Measurements from ENCODE around the gene DNMBP. TPM values are rescaled to one million over a fixed set of nuclear protein-coding genes. Genes with fewer than 3 reads are reported as not detected.
"Not testable (repeated sequence)": the region's sequence is repeated elsewhere in the genome, so short reads cannot be mapped to it uniquely, and the experiment has no call there.

The DNMBP gene
- total RNA-seq, 4 donors from 2014 or later: 11.7 to 17.4 (median 13.4) TPM

- Histone ChIP-seq H3K4me3 (replicated peaks in 1 of 3) (no peak overlapping the region), H3K36me3 (no peaks in the 10 kb centered on the region), H3K27ac (no peak overlapping the region), H3K27me3 (no peaks in the 10 kb centered on the region), H3K9me3 (no peaks in the 10 kb centered on the region), H3K4me1 (peaks cover 0 to 6% of the 10 kb centered on the region in 2 donors)
- intact Hi-C loops (cut with DNase I): no loop called here
- DNase-seq: no peak
- WGBS, 2 donors: 85 to 91% methylated on average over 7 of the region's 7 CpGs
- no peak for TF ChIP-seq POLR2A (IDR thresholded peaks at IDR 0.05)
Observed at GRCh38 chr10:99841746-99842145, 168.0 kb downstream of the DNMBP start.

- intact Hi-C loops (cut with DNase I); H3K27ac ChIP-seq: not testable (repeated sequence)
- 83% methylated on average over 2 of the region's 2 CpGs for WGBS, 2 donors
Observed at GRCh38 chr10:99840859-99841258, 168.9 kb downstream of the DNMBP start.

GRCh38 chr10:99836711-99837110 lies 173.0 kb downstream of the DNMBP start:
- Histone ChIP-seq H3K27me3 (no peaks in the 10 kb centered on the region), H3K4me3 (replicated peaks in 1 of 3) (no peak overlapping the region), H3K9me3 (no peaks in the 10 kb centered on the region), H3K36me3 (no peaks in the 10 kb centered on the region), H3K4me1 (no peaks in the 10 kb centered on the region), H3K27ac (no peak overlapping the region)
- no peak for DNase-seq
- TF ChIP-seq POLR2A (IDR thresholded peaks at IDR 0.05): no peak
- no peak for TF ChIP-seq CTCF (IDR thresholded peaks at IDR 0.05)
- WGBS, 2 donors: 83 to 93% methylated on average over 2 of the region's 2 CpGs
- intact Hi-C loops (cut with DNase I): no loop called here

More at GRCh38 chr10:99840859-99841258, 168.9 kb downstream of the DNMBP start:
- H3K27me3 ChIP-seq; H3K4me1 ChIP-seq; H3K9me3 ChIP-seq; H3K36me3 ChIP-seq; H3K4me3 ChIP-seq (replicated peaks in 1 of 3); DNase-seq: not testable (repeated sequence)

GRCh38 chr10:99835947-99836346 lies 173.8 kb downstream of the DNMBP start:
- 90 to 94% methylated on average over 8 of the region's 8 CpGs for WGBS, 2 donors
- intact Hi-C loops (cut with DNase I): no loop called here
- no peak for DNase-seq
- Histone ChIP-seq H3K9me3 (no peaks in the 10 kb centered on the region), H3K4me3 (replicated peaks in 1 of 3) (no peak overlapping the region), H3K27ac (no peak overlapping the region), H3K4me1 (no peaks in the 10 kb centered on the region), H3K27me3 (no peaks in the 10 kb centered on the region), H3K36me3 (no peaks in the 10 kb centered on the region)
- TF ChIP-seq CTCF (IDR thresholded peaks at IDR 0.05): no peak
- no peak for TF ChIP-seq POLR2A (IDR thresholded peaks at IDR 0.05)

GRCh38 chr10:99834410-99834809 lies 175.3 kb downstream of the DNMBP start:
- TF ChIP-seq CTCF (IDR thresholded peaks at IDR 0.05): no peak
- no peak for TF ChIP-seq POLR2A (IDR thresholded peaks at IDR 0.05)
- 78 to 90% methylated on average over 4 of the region's 4 CpGs for WGBS, 2 donors
- H3K27me3 ChIP-seq: no peaks in the 10 kb centered on the region
- H3K9me3 ChIP-seq: no peaks in the 10 kb centered on the region
- no peaks in the 10 kb centered on the region for H3K36me3 ChIP-seq
- DNase-seq: no peak
- intact Hi-C loops (cut with DNase I): no loop called here
- H3K27ac ChIP-seq: no peak overlapping the region
- no peak overlapping the region for H3K4me3 ChIP-seq (replicated peaks in 1 of 3)
- no peaks in the 10 kb centered on the region for H3K4me1 ChIP-seq

GRCh38 chr10:99832439-99832838 lies 177.3 kb downstream of the DNMBP start:
- no peak for TF ChIP-seq CTCF (IDR thresholded peaks at IDR 0.05)
- TF ChIP-seq POLR2A (IDR thresholded peaks at IDR 0.05): no peak
- 89 to 91% methylated on average over 2 of the region's 2 CpGs for WGBS, 2 donors
- Histone ChIP-seq H3K27ac (no peak overlapping the region), H3K27me3 (no peaks in the 10 kb centered on the region), H3K9me3 (no peaks in the 10 kb centered on the region), H3K36me3 (no peaks in the 10 kb centered on the region), H3K4me1 (no peaks in the 10 kb centered on the region), H3K4me3 (replicated peaks in 1 of 3) (no peak overlapping the region)
- no peak for DNase-seq
- intact Hi-C loops (cut with DNase I): no loop called here

Measured in thyroid gland (tissue), 4 donors.